Activated naive CD8-positive, alpha-beta T cell (primary cell): Measurements from ENCODE around the gene IL7R.

Experiments
- H3K27ac Mint-ChIP-seq: one replicate; pipeline ENCODE4 v1.8.0; 2021; ENCODE audit warnings: mixed read lengths
- H3K27me3 Mint-ChIP-seq: one replicate; pipeline ENCODE4 v1.8.0; 2021; ENCODE audit warnings: mixed read lengths
- H3K36me3 Mint-ChIP-seq: one replicate; pipeline ENCODE4 v1.8.0; 2021; ENCODE audit warnings: mixed read lengths
- H3K4me1 Mint-ChIP-seq: one replicate; pipeline ENCODE4 v1.8.0; 2021; ENCODE audit warnings: low read depth, mixed read lengths
- H3K4me3 Mint-ChIP-seq: one replicate; pipeline ENCODE4 v1.8.0; 2021; ENCODE audit warnings: mild to moderate bottlenecking, mixed read lengths
- H3K9me3 Mint-ChIP-seq: one replicate; pipeline ENCODE4 v1.8.0; 2021; ENCODE audit warnings: low read depth, mixed read lengths

Gene IL7R

DNA sequence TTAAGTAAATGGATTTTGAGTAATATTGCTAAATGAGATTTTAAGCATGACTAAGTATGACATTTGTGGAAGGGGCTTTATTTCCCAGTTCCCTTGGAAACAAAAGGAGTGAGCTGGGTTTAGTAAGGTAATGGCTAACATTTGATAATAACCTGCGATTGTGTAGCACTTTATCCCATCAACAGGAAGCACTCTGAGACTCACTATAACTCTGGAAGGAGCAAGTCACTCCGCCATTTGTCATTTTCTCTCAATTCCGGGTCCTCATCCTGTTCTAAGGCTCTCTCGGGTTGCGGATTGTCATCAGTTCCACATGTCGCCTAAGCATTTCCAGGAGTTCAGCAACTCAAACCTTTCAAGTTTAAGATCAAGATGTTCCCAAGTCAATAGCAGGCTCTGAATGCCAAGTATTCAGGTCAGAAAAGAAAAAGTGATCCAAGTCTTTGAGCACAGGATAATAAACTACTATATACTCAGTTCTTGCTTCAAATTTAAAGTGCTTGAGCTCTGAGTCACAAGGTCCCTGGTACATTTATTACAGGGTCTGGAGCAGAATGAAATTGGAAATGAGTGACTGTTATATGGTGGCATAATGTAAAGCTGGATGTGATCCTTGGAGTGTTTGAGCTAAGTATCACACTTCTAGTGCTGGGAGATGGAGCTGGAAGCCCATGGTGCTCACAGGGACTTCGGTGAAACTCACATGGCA lies 42.4 kb downstream of the IL7R start:
- peaks cover 3% of the 10 kb centered on the region for H3K36me3 Mint-ChIP-seq
- no peaks in the 10 kb centered on the region for H3K27me3 Mint-ChIP-seq
- peak overlapping the region; percentile 40 for H3K4me3 Mint-ChIP-seq
- H3K9me3 Mint-ChIP-seq, result peaks cover 2% of the 10 kb centered on the region
- H3K4me1 Mint-ChIP-seq, result peaks cover 56% of the 10 kb centered on the region
- peak overlapping the region; percentile 66 for H3K27ac Mint-ChIP-seq

- peaks cover 63% of the 10 kb centered on the region for H3K4me1 Mint-ChIP-seq
- peak overlapping the region; percentile 66 for H3K27ac Mint-ChIP-seq
- H3K27me3 Mint-ChIP-seq, result no peaks in the 10 kb centered on the region
- H3K36me3 Mint-ChIP-seq, result peaks cover 3% of the 10 kb centered on the region
- peaks cover 5% of the 10 kb centered on the region for H3K9me3 Mint-ChIP-seq
- peak overlapping the region; percentile 40 for H3K4me3 Mint-ChIP-seq
Observed at GRCh38 chr5:35899800-35900199, 43.1 kb downstream of the IL7R start.

GRCh38 chr5:35900972-35901695 lies 44.4 kb downstream of the IL7R start:
- H3K36me3 Mint-ChIP-seq, result peaks cover 3% of the 10 kb centered on the region
- H3K9me3 Mint-ChIP-seq, result peaks cover 5% of the 10 kb centered on the region
- no peak overlapping the region for H3K4me3 Mint-ChIP-seq
- H3K27me3 Mint-ChIP-seq, result no peaks in the 10 kb centered on the region
- H3K27ac Mint-ChIP-seq, result no peak overlapping the region
- peaks cover 74% of the 10 kb centered on the region for H3K4me1 Mint-ChIP-seq

GRCh38 chr5:35902046-35902672 lies 45.5 kb downstream of the IL7R start:
- peak overlapping the region; percentile 2 for H3K4me3 Mint-ChIP-seq
- peak overlapping the region; percentile 56 for H3K27ac Mint-ChIP-seq
- H3K36me3 Mint-ChIP-seq, result peaks cover 3% of the 10 kb centered on the region

DNA sequence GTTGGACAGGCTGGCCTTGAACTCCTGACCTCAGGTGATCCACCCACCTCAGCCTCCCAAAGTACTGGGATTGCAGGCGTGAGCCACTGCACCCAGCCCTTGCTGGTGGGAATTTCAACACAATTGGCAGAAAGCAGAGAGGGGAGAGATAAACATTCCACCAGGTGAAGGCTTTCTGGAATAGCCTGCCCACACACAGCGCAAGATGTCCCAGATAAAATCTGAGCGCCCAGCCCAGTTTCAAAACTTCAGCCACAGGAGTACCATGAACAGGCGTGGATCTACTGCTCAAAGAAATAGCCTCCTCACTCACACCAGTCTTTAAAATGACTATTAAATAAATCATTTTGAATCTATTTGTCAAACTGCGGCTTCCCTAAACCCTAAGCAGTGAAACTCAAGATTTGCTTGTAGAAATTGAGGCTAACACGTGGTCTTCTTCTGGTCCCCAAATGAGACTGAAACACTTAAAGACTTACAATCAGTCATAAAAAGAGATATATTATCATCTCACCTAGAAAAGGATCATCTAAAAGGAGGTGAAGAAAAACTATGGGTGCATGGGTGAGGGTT lies 47.0 kb downstream of the IL7R start:
- Mint-ChIP-seq H3K9me3 (peaks cover 5% of the 10 kb centered on the region), H3K4me3 (peak overlapping the region; percentile 33), H3K27ac (peak overlapping the region; percentile 95), H3K4me1 (peaks cover 82% of the 10 kb centered on the region), H3K36me3 (peaks cover 3% of the 10 kb centered on the region), H3K27me3 (no peaks in the 10 kb centered on the region)

More at GRCh38 chr5:35902046-35902672, 45.5 kb downstream of the IL7R start:
- H3K27me3 Mint-ChIP-seq, result no peaks in the 10 kb centered on the region
- peaks cover 76% of the 10 kb centered on the region for H3K4me1 Mint-ChIP-seq
- H3K9me3 Mint-ChIP-seq, result peaks cover 5% of the 10 kb centered on the region

DNA sequence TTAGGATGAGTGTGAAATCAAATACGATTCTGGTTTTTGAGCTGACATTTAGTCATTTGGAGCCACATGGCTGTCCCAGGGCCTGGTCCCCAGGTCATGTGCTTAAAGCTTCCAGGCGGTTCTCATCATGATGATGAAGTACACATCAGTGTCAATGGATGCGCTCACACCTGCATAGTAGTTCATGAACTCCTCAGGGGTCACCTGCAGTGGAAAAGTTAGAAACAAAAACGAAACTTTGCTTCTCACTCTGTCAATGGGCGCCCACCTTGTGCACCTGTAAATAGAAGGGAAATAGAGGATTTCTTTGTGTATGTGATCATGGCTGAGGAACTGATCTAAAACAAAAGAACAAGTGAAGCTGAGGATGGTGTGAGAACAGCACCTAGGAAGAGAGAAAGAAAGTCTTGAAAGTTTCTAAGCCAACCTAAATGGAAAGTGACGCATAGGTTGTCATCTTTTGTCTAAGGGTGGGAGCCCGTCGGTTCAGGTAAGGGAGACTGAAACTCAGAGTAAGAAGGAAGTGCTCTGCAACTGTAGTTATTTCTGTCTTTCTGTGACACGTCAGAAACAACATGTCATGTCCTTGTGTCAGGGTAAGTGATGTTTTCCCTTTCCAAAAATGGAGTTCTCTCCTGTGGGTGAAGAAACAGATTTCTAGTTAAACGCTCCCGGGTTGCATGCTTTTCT lies 47.9 kb downstream of the IL7R start:
- Mint-ChIP-seq H3K4me3 (peak overlapping the region; percentile 33), H3K4me1 (peaks cover 78% of the 10 kb centered on the region), H3K36me3 (peaks cover 3% of the 10 kb centered on the region), H3K9me3 (peaks cover 5% of the 10 kb centered on the region), H3K27ac (peak overlapping the region; percentile 95), H3K27me3 (no peaks in the 10 kb centered on the region)

DNA sequence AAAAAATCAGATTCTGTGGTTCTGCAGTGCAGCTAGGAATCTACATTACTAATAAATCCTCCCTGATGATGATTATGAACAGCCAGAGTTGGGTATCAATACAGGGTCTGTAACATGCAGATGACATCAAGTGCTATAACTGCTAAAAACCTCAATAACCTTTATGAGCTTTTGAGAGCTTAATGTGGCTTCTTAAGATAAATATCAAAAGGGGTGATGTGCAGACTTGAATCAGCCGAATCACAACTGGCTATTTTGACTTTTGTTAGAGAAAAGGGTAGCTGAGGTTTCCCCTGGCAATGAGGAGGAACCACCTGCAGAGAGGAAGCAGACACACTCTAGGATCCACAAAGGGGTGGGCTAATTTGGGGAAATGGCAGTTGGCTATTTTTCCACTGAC lies 51.5 kb downstream of the IL7R start:
- H3K27me3 Mint-ChIP-seq, result no peaks in the 10 kb centered on the region
- H3K4me1 Mint-ChIP-seq, result peaks cover 53% of the 10 kb centered on the region
- peak overlapping the region; percentile 80 for H3K27ac Mint-ChIP-seq

DNA sequence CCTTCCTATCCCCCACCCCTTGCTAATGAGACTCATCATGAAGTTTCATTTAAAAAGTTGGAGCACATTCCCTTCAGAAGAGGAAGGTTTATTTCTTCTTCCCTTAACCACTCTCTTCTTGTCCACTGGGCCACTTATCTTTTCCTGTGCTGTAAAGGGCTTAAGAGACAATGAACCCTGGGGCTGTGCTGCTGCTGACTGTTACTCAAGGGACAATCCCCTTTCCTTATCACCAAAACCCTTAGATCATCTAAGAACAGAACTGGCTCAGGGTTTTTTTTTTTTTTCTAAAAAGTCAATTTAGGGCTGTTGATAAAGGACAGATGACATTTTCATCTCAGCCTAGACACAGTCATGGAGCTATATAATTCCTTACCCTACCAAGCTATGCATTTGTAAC lies 52.1 kb downstream of the IL7R start:
- Mint-ChIP-seq H3K9me3 (peaks cover 8% of the 10 kb centered on the region), H3K27me3 (no peaks in the 10 kb centered on the region), H3K36me3 (peaks cover 5% of the 10 kb centered on the region), H3K27ac (peak overlapping the region; percentile 80), H3K4me3 (peak overlapping the region; percentile 22), H3K4me1 (peaks cover 48% of the 10 kb centered on the region)

More for the DNA sequence above, 51.5 kb downstream of the IL7R start:
- Mint-ChIP-seq H3K9me3 (peaks cover 8% of the 10 kb centered on the region), H3K4me3 (no peak overlapping the region), H3K36me3 (peaks cover 5% of the 10 kb centered on the region)

DNA sequence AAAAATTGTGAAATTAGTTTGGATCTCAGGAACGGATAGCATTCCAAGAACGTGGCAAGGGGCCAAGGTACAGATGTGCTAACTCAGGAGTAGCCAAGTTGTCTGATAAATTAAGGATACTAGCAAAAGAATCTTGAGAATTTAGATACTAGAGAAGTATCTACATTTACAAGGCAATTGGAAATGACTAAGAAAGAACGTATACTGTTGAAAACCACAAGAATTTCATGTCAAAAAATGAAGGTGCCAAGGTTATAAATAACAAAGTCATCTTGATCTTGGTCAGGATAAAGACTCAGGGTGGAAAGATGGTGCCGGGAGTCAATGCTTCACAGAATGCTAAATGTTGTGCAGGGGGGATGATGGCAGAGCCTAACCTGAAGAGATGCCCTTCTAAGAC lies 62.5 kb downstream of the IL7R start:
- H3K4me1 Mint-ChIP-seq, result peaks cover 32% of the 10 kb centered on the region
- H3K9me3 Mint-ChIP-seq, result peaks cover 11% of the 10 kb centered on the region
- H3K36me3 Mint-ChIP-seq, result peaks cover 10% of the 10 kb centered on the region
- H3K27me3 Mint-ChIP-seq, result no peaks in the 10 kb centered on the region
- peak overlapping the region; percentile 93 for H3K27ac Mint-ChIP-seq
- no peak overlapping the region for H3K4me3 Mint-ChIP-seq

DNA sequence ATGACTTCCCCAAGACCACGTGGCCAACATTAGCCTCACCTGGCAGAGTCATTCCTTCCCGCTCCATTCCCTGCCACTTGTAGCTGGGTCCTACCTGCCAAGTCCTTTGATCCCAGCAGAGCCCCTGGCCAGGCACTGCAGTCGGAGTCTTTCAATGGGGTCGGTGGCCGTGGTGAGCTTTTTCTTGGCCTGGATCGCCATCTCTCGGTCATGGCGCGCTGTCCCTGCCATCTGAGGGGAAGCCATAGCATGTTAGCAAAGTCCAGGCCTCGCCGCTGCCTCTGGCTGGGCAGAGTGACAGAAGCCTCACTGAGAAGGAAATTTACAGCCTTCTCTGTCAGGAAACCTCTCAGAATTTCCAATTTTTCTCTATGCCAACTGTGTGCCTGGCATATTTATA lies 64.2 kb downstream of the IL7R start:
- Mint-ChIP-seq H3K9me3 (peaks cover 11% of the 10 kb centered on the region), H3K27ac (no peak overlapping the region), H3K4me1 (peaks cover 46% of the 10 kb centered on the region), H3K4me3 (no peak overlapping the region), H3K36me3 (peaks cover 10% of the 10 kb centered on the region), H3K27me3 (no peaks in the 10 kb centered on the region)

GRCh38 chr5:35921930-35922329 lies 65.2 kb downstream of the IL7R start:
- Mint-ChIP-seq H3K27ac (peak overlapping the region; percentile 8), H3K9me3 (peaks cover 11% of the 10 kb centered on the region), H3K27me3 (no peaks in the 10 kb centered on the region), H3K4me3 (no peak overlapping the region), H3K4me1 (peaks cover 51% of the 10 kb centered on the region), H3K36me3 (peaks cover 10% of the 10 kb centered on the region)

DNA sequence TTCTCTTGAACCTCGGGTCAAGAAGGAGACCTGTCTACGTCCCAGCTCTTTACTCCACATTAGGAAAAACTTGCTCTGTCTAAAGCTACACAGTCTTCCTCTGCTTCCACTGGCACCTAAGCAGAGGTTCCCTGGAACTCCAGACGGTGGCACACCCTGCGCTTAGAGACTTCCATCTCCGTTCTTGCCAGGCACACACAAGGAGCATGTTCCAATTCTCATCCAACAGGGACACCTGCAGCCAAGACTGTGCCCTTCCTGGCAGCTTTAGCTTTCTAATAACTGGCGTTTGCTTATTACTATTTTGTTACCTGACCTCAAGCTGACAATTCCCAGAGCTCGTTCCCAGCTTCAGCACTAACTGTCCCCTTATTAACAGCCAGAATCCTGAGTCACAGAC lies 65.8 kb downstream of the IL7R start:
- peaks cover 10% of the 10 kb centered on the region for H3K36me3 Mint-ChIP-seq
- H3K27ac Mint-ChIP-seq, result peak overlapping the region; percentile 94
- peaks cover 11% of the 10 kb centered on the region for H3K9me3 Mint-ChIP-seq
- H3K27me3 Mint-ChIP-seq, result no peaks in the 10 kb centered on the region
- H3K4me1 Mint-ChIP-seq, result peaks cover 51% of the 10 kb centered on the region
- no peak overlapping the region for H3K4me3 Mint-ChIP-seq

DNA sequence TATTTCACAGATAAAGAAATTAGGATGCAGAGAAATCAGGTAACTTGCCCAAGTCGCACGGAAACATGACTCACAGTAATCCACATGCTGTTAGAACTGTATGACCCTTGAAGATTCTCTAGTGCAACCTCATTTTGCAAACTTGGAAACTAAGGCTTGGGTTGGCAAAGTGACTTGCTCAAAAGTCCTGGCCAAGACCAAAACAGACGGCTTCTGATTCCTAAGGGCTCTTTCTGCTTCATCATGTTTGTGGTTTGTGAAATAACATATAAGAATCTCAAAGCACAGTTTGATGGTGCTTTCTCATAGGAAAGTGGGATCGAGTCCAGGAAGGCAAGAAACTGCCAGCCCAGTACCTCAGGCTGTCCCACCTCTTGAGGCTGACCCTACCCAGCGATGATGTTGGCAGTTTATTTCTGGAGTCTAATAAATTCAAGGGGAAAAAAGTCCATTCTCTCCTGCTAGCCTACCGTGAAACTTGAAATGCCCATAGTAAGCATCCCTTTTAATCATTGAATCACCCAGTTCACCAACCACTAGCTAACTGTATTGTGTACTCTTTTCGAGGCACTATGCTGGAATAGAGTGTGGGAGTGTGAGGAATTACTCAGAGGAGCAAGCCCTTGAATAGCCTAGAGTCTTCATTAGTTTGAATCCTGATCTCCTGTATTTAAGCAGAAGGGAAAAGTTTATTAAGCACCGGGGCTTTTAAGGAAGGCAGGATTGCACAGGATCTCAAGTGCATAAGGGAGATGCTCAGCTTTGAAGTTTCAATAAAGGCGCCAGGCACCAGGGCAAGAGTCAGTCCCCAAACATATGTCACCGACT lies 67.6 kb downstream of the IL7R start:
- Mint-ChIP-seq H3K4me3 (peak overlapping the region; percentile 86), H3K4me1 (peaks cover 43% of the 10 kb centered on the region), H3K27ac (peak overlapping the region; percentile 94), H3K36me3 (peaks cover 4% of the 10 kb centered on the region), H3K9me3 (peaks cover 4% of the 10 kb centered on the region), H3K27me3 (no peaks in the 10 kb centered on the region)
